PFSK-1 (cell line): ENCODE data around the gene DRGX.

Experiments used
- POLR2AphosphoS5 ChIP-seq: IDR thresholded peaks from 2 replicates; pipeline ENCODE4 v1.6.1; 2012; ENCODE audit warnings: low read depth, mild to moderate bottlenecking, control low read depth, low read length, moderate library complexity
- SIN3A ChIP-seq: IDR thresholded peaks from 2 replicates; pipeline ENCODE4 v1.6.1; 2012; ENCODE audit warnings: mild to moderate bottlenecking, low read length, moderate library complexity, borderline replicate concordance; ENCODE audit not compliant: insufficient read depth
- TAF1 ChIP-seq: IDR thresholded peaks from 2 replicates; pipeline ENCODE4 v1.6.1; 2012; ENCODE audit warnings: low read length, control low read depth, borderline replicate concordance; ENCODE audit not compliant: insufficient read depth

DNA sequence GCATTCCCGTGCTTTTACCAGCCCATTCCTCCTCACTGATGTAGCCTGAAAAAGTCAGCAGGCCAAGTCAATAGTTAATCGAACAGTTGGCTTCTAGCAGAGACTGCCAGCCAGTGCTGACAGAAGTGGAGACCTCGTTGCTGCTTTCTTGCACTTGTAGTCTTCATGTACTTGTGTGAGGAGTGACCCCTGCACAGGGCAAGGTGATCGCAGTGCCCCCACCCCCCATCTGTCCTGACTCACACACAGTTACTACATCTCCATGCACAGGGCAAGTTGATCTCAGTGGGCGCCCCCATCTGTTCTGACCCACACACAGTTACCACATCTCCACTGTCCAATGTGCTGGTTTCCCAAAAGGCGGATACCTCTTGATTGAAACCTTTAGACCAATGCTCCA, 62.7 kb downstream of the DRGX start:
- no peak for TF ChIP-seq TAF1
- no peak for TF ChIP-seq POLR2AphosphoS5
- TF ChIP-seq SIN3A = no peak
